GM19193 (cell line): ENCODE data around the gene GPR78.

ENCODE experiments used
- POLR2A ChIP-seq: IDR thresholded peaks from 4 replicates; pipeline ENCODE4 v1.6.1; 2011; ENCODE audit not compliant: insufficient read depth, insufficient read length; ENCODE audit errors: extremely low read depth

GPR78 gene

GRCh38 chr4:8580321-8581093 lies at the start of gene GPR78:
Gene GPR78, plus strand, starts transcription at chr4:8580392. Its CDS starts 591 bp downstream, at chr4:8580983.
- no peak for TF ChIP-seq POLR2A

GRCh38 chr4:8532245-8532781 lies 47.9 kb upstream of the GPR78 start:
- TF ChIP-seq POLR2A = no peak

GRCh38 chr4:8533274-8533865 lies 46.8 kb upstream of the GPR78 start:
- TF ChIP-seq POLR2A = no peak

- TF ChIP-seq POLR2A = no peak
These were observed 46.1 kb upstream of the GPR78 start for GRCh38 chr4:8534129-8534528.

DNA sequence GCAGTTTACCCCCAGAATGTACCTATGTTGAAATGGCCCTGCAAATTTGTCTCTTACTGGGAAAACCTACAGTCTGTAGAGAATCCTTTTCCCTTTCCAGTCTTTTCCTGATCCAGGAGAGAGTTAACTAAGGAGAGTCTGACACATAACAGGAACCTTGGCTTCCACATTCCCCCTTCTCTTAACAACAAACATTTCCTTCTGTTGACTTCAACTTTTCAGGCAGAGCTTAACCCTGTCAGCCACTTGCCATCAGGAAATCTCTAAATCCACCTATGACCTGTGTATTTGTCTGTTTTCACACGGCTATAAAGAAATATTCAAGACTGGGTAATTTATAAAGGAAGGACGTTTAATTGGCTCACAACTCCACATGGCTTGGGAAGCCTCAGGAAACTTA lies 45.6 kb upstream of the GPR78 start:
- TF ChIP-seq POLR2A = no peak

GRCh38 chr4:8536467-8536866 lies 43.7 kb upstream of the GPR78 start:
- no peak for TF ChIP-seq POLR2A

- no peak for TF ChIP-seq POLR2A
These were observed 43.1 kb upstream of the GPR78 start for GRCh38 chr4:8537041-8537461.

DNA sequence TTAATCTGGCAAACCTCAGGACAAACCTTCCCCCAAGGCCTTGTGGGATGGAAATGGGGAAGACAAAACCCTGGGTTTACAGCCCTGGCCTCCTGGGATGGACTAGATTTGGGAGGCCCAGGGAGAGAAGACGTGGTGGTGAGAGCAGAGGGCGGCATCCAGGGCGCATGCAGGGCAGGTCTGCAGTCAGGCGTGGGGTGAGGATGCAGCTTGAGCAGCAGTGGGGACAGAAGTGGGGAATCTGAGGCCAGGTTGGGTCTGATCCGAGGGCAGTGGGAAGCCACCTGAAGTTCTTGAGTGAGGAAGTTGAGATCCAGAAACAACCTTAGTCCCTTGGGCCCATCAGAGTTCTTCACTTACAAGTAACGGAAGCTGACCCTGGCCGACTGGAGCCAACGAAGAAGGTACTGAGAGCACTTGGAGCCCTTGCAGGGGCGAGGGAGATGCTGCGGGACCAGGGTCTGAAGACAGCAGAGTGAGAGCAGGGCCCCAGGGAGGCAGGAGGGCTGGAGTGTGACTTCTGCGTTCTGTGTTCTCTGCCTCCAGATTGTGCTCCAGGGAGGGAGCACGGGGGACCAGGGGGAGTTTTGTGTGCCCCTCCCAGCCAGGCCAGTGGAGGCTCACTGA lies 42.0 kb upstream of the GPR78 start:
- TF ChIP-seq POLR2A = no peak

DNA sequence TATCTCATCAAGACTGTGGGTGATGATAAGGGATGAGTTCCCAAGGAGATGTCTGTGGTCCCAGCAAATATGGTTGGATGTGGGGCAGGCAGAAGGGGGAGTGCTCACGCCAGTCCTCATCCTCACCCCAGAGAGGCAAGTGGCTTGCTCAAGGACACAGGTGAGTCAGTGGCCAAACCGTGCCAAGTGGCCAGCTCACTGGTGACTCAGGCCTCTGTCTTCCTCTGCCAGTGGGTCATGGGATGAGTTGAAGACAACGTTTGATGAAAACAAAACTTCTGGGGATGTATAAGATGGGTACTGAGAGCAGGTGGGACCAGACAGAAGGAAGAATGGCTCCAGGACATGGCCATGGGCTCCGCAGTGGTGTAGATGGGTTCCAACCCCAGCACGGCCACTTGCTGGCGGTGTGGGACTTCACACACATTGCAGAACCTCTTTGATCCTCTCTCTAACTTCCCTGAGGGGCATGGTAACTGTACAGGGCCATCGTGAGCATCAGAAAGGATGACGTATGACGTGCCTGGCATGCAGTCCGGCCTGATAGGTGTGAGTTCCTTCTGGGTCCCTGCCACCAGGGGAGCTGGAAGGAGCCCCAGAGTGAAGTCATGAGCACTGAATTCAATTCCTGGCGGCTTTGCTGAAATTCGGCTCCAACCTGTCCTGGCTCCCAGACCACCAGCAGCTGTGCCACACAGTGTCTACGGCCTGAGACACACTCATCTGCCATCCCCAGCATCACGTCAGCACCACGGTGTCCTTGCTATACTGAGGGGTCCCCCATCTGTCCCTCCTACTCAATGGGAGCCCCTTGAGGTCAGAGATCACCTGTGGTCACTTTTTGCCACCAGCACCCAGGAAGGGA lies 41.3 kb upstream of the GPR78 start:
- no peak for TF ChIP-seq POLR2A

- no peak for TF ChIP-seq POLR2A
These were observed 40.5 kb upstream of the GPR78 start for GRCh38 chr4:8539661-8540060.

GRCh38 chr4:8540072-8540471 lies 40.1 kb upstream of the GPR78 start:
- no peak for TF ChIP-seq POLR2A

- TF ChIP-seq POLR2A = no peak
These were observed 39.6 kb upstream of the GPR78 start for GRCh38 chr4:8540586-8540985.

GRCh38 chr4:8540991-8541390 lies 39.2 kb upstream of the GPR78 start:
- no peak for TF ChIP-seq POLR2A

GRCh38 chr4:8541981-8542715 lies 38.0 kb upstream of the GPR78 start:
- TF ChIP-seq POLR2A = no peak
